RKO (cell line): ENCODE data around the gene MPRIP.
A peak's percentile ranks its signal among the peaks of the same experiment; 100 is the strongest.
"Not testable (repeated sequence)": the region's sequence is repeated elsewhere in the genome, so short reads cannot be mapped to it uniquely, and the experiment has no call there.

Experiments
- DNase-seq: peaks from one replicate; pipeline ENCODE4 v3.0.0-alpha.2; 2016; ENCODE audit warnings: low spot score

The MPRIP gene

DNA sequence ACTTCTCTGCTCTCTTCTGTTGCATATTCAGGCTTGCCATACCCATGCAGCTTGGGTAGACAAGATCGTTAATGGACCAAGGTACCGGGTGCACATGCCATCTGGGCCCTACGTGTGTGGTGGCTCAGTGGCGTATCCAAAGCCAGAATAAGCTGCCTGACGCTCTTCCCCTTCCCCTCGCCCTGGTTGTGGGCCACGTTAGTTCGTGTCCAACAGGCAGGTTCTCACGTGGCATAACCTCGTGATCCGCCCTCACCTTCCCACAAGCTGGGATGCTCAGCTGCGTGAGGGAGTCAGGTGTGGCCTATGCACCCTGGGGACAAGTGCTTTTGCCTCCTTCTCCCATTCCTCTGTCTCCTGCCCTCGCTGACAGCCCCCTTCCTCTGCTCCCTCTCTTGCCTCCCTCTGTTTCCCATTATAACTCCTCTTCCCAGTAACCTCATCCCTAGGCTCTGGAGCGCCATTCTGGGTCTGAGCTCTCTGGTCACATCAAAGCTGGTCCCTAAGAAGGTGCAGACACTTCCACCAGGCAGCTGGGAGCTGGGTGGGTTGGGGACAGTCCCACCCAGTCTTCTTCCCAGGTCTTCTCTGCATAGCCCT is 86.3 kb downstream of the MPRIP start:
- DNase-seq: no peak

DNA sequence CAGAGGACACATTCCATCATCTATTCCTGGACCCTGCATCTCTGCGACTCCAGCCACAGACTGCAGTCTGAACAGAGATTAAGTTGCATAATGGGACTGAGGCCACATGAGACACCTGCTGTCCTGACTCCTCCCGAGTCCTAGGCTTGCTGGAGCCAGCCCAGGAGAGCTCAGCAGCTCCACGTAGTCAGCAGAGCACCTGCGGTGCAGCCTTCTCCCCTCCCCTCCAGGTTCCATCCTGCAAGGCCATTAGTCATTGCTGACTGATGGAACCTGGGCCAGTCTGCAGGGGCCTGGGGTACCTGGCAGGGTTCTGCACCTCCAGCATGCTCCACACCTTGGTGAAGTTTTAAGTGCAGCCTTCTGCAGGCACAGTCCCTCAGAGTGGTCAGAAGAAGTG is 87.2 kb downstream of the MPRIP start:
- DNase-seq: no peak

- no peak for DNase-seq
Measured at GRCh38 chr17:17130077-17130844, 88.0 kb downstream of the MPRIP start.

- no peak for DNase-seq
Measured at GRCh38 chr17:17131839-17132238, 89.6 kb downstream of the MPRIP start.

- no peak for DNase-seq
Measured at GRCh38 chr17:17132746-17133145, 90.5 kb downstream of the MPRIP start.

- no peak for DNase-seq
Measured at GRCh38 chr17:17134051-17134956, 92.0 kb downstream of the MPRIP start.

GRCh38 chr17:17134957-17135333 is 92.7 kb downstream of the MPRIP start:
- DNase-seq: no peak

DNA sequence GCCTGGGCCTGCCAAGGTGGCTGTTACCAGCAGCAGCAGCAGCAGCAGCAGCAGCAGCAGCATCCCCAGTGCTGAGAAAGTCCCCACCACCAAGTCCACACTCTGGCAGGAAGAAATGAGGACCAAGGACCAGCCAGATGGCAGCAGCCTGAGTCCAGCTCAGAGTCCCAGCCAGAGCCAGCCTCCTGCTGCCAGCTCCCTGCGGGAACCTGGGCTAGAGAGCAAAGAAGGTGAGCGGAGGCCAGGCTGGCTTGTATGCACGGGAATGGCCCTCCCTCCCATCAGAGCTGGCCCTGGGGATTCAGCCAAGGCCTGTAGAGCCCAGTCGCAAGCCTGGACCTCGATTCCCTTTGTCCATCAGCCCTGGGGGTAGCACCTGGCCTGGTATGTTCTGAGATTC is 94.0 kb downstream of the MPRIP start:
- not testable (repeated sequence) for DNase-seq

DNA sequence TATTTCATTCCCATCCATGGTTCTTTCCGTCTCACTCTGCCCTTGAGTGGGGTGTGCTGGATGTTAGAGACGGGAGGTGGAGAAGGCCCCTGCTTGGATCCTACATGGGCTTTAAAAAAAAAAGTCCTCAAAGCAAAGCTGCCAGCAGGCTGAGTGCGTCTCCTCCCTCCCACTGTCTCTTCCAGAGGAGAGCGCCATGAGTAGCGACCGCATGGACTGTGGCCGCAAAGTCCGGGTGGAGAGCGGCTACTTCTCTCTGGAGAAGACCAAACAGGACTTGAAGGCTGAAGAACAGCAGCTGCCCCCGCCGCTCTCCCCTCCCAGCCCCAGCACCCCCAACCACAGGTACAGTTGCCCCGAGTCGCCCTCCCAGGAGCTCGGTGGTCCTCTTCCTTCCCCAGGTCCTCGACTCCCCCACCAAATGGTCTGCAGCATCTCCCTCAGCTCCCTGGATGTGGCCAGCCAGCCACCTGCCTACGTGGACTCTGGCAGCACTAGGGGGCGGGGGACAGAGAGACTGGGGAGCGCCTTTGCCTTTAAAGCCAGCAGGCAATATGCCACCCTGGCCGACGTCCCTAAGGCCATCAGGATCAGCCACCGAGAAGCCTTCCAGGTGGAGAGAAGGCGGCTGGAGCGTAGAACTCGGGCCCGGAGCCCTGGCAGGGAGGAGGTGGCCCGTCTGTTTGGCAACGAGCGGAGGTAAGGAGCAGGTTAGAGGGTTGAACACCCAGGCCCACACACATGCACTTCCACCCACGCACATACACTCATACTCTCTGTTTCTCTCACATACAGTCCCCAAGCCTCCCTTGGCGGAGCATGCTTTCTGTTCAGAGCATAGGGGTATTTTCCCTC is 95.7 kb downstream of the MPRIP start:
- DNase-seq: no peak

- DNase-seq: no peak
Measured at GRCh38 chr17:17139972-17140589, 97.8 kb downstream of the MPRIP start.

GRCh38 chr17:17140590-17140980 is 98.3 kb downstream of the MPRIP start:
- no peak for DNase-seq

- DNase-seq: no peak
Measured at GRCh38 chr17:17141279-17141678, 99.0 kb downstream of the MPRIP start.

DNA sequence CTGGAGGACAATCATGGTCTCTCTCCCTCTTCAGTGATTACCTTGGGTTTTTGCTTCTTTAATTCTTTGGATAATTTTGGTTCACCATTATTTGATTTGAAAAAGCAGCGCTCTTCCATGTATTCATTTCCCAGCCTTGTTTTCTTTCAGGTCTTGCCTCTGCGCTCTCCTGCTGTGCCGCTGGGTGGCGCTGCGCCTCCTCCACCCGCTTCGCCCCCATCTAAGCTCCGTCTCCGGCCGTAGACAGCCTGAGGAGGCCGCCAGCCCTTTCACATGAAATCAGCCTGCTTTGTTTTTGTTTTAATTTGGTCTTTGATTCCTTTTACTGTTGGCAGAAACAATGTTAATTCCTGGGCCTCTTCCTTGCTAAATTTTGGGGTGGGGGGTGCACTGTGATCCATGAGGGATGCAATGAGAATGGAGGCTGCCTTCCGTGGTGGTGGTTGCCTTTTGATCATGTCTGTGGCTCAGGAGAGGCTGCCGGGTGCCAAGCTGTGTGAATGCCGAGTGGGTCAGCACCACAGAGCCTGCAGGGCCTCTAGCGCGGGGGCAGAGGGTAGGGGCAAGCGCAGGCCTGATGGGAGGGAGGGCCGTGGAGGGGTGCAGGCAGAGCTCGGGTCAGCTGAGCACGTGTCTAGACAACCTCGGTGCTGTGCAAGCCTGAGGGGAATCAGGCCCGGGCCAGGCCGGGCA is 99.7 kb downstream of the MPRIP start:
- DNase-seq: no peak

GRCh38 chr17:17142556-17142955 is 100.3 kb downstream of the MPRIP start:
- DNase-seq: no peak

GRCh38 chr17:17143501-17143900 is 101.2 kb downstream of the MPRIP start:
- no peak for DNase-seq

GRCh38 chr17:17144061-17144460 is 101.8 kb downstream of the MPRIP start:
- DNase-seq: no peak

GRCh38 chr17:17144916-17145665 is 102.8 kb downstream of the MPRIP start:
- DNase-seq: no peak

DNA sequence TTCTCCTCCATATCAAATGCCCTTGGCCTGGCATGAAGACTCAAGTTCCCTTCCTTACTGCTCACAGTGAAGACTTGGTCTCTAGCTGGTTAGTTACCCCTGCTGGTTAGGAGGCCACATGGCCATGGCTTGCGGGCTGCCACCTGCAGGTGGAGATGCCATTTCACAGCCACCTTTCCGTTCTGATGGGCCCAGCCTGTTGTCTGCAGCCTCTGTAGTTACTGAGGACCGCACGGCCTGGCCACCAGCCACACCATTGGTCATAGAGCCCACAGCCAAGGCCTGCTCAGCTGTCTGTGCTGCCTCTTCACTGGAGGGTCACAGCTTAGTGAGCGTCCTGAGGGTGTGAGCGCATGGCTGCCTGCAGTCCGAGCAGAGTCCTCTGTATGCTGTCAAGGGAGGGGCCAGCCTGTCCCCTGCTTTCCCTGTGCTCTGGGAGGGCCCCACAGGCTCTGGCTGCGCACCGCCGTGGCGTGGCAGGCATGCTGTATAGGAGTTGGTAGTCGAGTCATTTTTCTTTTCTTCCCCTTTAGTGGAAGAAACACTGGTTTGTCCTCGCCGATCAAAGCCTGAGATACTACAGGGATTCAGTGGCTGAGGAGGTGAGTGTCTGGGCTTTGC is 104.6 kb downstream of the MPRIP start:
- peak; percentile 15 for DNase-seq

GRCh38 chr17:17147821-17148220 is 105.6 kb downstream of the MPRIP start:
- no peak for DNase-seq
